Stimulated activated CD4-positive, alpha-beta T cell treated with anti-CD3 and anti-CD28 coated beads, TNF-alpha, amount 100 ng/mL, for 24 hours (primary cell): Measurements from ENCODE around the gene GOSR1.
"Not testable (repeated sequence)": the region's sequence is repeated elsewhere in the genome, so short reads cannot be mapped to it uniquely, and the experiment has no call there.

Experiments used
- DNase-seq, 3 experiments: peaks; one replicate each; pipeline ENCODE4 v3.0.0-alpha.2; 2020; ENCODE audit warnings: low read depth in 3 of 3

Gene GOSR1

GRCh38 chr17:30575648-30576325 lies 98.6 kb downstream of the GOSR1 start:
- DNase-seq = not testable (repeated sequence)

DNA sequence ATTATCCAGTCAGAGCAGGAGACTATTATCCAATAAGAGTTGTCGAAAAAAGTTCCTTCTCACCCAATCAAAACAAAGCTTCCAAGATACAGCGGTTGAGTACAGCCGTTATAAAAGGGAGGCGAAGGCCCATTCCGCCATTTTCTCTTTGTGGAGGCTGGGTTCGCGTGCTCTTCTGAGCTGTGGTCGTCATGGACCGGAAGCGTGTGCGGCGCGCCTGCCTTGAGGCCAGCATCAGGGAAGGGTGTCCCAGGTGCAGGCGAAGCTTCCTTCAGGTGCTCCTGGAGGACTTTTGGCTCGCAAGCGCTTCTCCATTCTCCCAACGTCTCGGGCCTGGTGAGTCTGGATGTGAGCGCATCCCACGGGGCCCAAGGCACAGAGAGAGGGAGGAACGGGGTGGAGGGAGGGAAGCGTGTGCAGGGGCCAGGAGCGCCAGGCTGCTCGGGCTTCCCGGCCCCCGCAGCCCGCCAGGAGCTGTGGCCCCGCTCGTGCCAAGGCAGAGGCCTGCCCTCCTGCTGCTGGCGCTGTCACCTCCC lies 99.2 kb downstream of the GOSR1 start:
- no peak for DNase-seq
